BJ (cell line): Measurements from ENCODE around the gene ABO. TPM values are rescaled to one million over a fixed set of nuclear protein-coding genes. Genes with fewer than 3 reads are reported as not detected.
"Not testable (repeated sequence)": the region's sequence is repeated elsewhere in the genome, so short reads cannot be mapped to it uniquely, and the experiment has no call there.

Experiments
- CTCF ChIA-PET: fragments of 350-600 bp; formaldehyde crosslinking; extraction: SDS; loops from one replicate; lab custom pipeline; 2021; ENCODE audit warnings: antibody characterized with exemption, inconsistent platforms; lab: Yijun Ruan, JAX
- POLR2A ChIA-PET: fragments of 300-600 bp; sonication (Branson Sonifier 250); formaldehyde crosslinking; extraction: SDS; loops from one replicate; lab custom pipeline; 2021; ENCODE audit warnings: antibody characterized with exemption; lab: Charles Lee
- DNase-seq: peaks from one replicate; pipeline ENCODE4 v3.0.0-alpha.2; 2011; ENCODE audit warnings: low read depth
- H3K27me3 ChIP-seq: 2 replicates; pipeline ENCODE4 v1.6.0; 2011; ENCODE audit warnings: low read length; ENCODE audit not compliant: control insufficient read depth, insufficient read depth
- H3K36me3 ChIP-seq: 2 replicates; pipeline ENCODE4 v1.5.1; 2011; ENCODE audit warnings: low read length; ENCODE audit not compliant: control insufficient read depth, insufficient read depth
- H3K4me3 ChIP-seq: 2 replicates; pipeline ENCODE4 v1.5.1; 2011; ENCODE audit warnings: low read depth, mild to moderate bottlenecking, control low read depth, low read length
- CTCF ChIP-seq: IDR thresholded peaks from 2 replicates; pipeline ENCODE4 v1.5.1; 2011; ENCODE audit warnings: low read depth, mild to moderate bottlenecking, control low read depth, inconsistent platforms, low read length, moderate library complexity; ENCODE audit not compliant: insufficient read depth
- polyA plus RNA-seq: library from polyadenylated mRNA; depleted of rRNA; stranded (reverse); fragments of >200 nt; gene quantifications from 2 replicates; pipeline ENCODE4 v1.2.3, GENCODE V29; 2011

The ABO gene
- polyA plus RNA-seq, 1 experiment = not detected

GRCh38 chr9:133286523-133286922, 11.5 kb upstream of the ABO start:
- H3K36me3 ChIP-seq = no peaks in the 10 kb centered on the region
- POLR2A ChIA-PET = no interaction called here
- no peak for TF ChIP-seq CTCF
- CTCF ChIA-PET = interaction anchor here (0.9 to 1.3 kb wide), 2 partner anchors 32 to 47 kb away, joined by 3 read pairs; no protein-coding TSS in a partner anchor
- no peaks in the 10 kb centered on the region for H3K27me3 ChIP-seq
- no peak overlapping the region for H3K4me3 ChIP-seq
- DNase-seq = no peak

DNA sequence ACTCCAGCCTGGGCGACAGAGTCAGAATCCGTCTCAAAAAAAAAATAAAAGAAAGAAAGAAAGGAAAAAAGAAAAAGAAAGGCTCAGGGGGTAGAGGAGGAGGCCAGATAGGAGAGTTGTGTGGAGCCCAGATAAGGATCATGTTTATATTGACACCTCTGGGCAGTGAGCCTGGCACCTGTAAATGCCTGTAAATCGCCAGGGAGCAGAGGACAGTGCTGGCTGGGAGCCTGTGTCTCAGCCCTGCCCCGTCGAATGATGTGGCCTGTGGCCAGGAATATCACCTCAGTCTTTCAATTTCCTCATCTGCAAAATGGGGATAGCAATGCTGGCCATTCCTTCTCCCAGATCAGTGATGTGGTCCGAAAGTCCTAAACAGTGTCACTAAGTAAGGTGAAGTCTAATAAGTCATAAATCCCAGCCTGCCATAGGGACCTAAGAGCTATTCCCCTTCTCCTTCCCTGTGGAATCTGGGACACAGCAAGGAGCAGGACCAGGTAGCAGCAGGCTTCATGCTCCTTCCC, 10.3 kb upstream of the ABO start:
- ChIA-PET POLR2A (no interaction called here), CTCF (interaction anchor here (1.3 kb wide), 1 partner anchor 46 kb away, joined by 3 read pairs; no protein-coding TSS in a partner anchor)
- DNase-seq = no peak

GRCh38 chr9:133284362-133284761, 9.4 kb upstream of the ABO start:
- CTCF ChIA-PET = interaction anchor here (0.5 to 1.1 kb wide), 2 partner anchors 25 to 266 kb away, joined by 3 read pairs; no protein-coding TSS in a partner anchor
- Histone ChIP-seq H3K27me3 (no peaks in the 10 kb centered on the region), H3K36me3 (no peaks in the 10 kb centered on the region), H3K4me3 (no peak overlapping the region)
- no peak for DNase-seq
- no peak for TF ChIP-seq CTCF
- POLR2A ChIA-PET = no interaction called here

More for the DNA sequence above, 10.3 kb upstream of the ABO start:
- no peak for TF ChIP-seq CTCF
- Histone ChIP-seq H3K36me3 (no peaks in the 10 kb centered on the region), H3K4me3 (no peak overlapping the region), H3K27me3 (no peaks in the 10 kb centered on the region)

- DNase-seq, H3K36me3 ChIP-seq, POLR2A ChIA-PET, CTCF ChIA-PET, H3K4me3 ChIP-seq, H3K27me3 ChIP-seq: not testable (repeated sequence)
These were observed 8.4 kb upstream of the ABO start for GRCh38 chr9:133283255-133284032.

DNA sequence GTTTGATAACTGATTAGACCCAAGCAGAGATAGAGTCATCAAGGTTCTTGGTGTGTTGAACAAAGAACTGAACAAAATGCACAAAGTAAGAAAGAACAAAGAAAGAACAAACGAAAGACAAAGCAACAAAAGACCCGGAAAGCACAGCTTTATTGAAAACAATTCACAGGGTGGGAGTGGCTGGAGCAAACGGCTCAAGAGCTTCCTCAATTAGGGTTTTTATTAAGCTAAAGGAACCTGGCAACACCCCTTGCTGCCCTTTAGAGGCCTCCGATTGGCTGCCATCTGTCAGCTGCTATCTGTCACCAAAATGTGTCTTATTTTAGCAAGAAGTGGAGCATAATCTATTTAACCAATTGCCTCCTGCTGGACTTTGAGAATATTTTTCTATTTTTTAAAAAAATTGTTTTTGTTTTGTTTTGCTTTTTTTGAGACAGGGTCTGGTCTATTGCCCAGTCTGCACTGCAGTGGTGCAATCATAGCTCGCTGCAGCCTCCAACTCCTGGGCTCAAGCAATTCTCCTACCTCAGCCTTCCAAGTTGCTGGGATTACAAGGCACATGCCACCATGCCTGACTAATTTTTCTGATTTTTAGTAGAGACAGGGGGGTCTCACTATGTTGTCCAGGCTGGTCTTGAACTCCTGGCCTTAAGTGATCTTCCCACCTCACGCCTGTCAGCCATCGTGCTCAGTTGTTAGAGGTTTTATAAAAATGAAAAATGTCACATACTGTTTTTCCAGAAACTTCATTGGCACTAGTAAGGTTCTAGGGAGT, 7.7 kb upstream of the ABO start:
- POLR2A ChIA-PET = no interaction called here
- CTCF ChIA-PET = interaction anchor here (1.3 kb wide), 1 partner anchor 8 kb away, joined by 3 read pairs; no protein-coding TSS in a partner anchor
- H3K4me3 ChIP-seq = no peak overlapping the region
- peaks cover 3% of the 10 kb centered on the region for H3K27me3 ChIP-seq
- DNase-seq = no peak
- no peaks in the 10 kb centered on the region for H3K36me3 ChIP-seq
- TF ChIP-seq CTCF = no peak
